Endothelial cell (in vitro differentiated cells): ENCODE data around the gene ATP1A1. TPM values are rescaled to one million over a fixed set of nuclear protein-coding genes. Genes with fewer than 3 reads are reported as not detected.

Experiments used
- DNase-seq: peaks from one replicate; pipeline ENCODE4 v3.0.0; 2021; ENCODE audit warnings: low spot score
- H3K27ac Mint-ChIP-seq: one replicate; pipeline ENCODE4 v1.8.0; 2021; ENCODE audit warnings: mixed read lengths, inconsistent platforms; ENCODE audit not compliant: unreplicated experiment
- H3K27me3 Mint-ChIP-seq: one replicate; pipeline ENCODE4 v1.8.0; 2021; ENCODE audit warnings: mild to moderate bottlenecking, moderate library complexity, mixed read lengths, inconsistent platforms; ENCODE audit not compliant: unreplicated experiment
- H3K36me3 Mint-ChIP-seq: one replicate; pipeline ENCODE4 v1.8.0; 2021; ENCODE audit warnings: mild to moderate bottlenecking, low read depth, mixed read lengths, inconsistent platforms; ENCODE audit not compliant: unreplicated experiment
- H3K4me1 Mint-ChIP-seq: one replicate; pipeline ENCODE4 v1.8.0; 2021; ENCODE audit warnings: mild to moderate bottlenecking, mixed read lengths, inconsistent platforms; ENCODE audit not compliant: unreplicated experiment
- H3K4me3 Mint-ChIP-seq: one replicate; pipeline ENCODE4 v1.8.0; 2021; ENCODE audit warnings: mild to moderate bottlenecking, mixed read lengths, inconsistent platforms; ENCODE audit not compliant: unreplicated experiment
- H3K9me3 Mint-ChIP-seq: one replicate; pipeline ENCODE4 v1.8.0; 2021; ENCODE audit warnings: mixed read lengths, inconsistent platforms; ENCODE audit not compliant: unreplicated experiment
- CTCF ChIP-seq: fragments of 200-600 bp; sonication (generic); IDR thresholded peaks from one replicate; pipeline ENCODE4 v1.5.0; 2021; ENCODE audit warnings: antibody characterized with exemption; ENCODE audit not compliant: unreplicated experiment
- total RNA-seq: library from RNA; stranded (reverse); fragmentation: NEBNext Ultra II Directional; extraction: Animal tissue kit (Norgen Biotek cat#: 25700); gene quantifications from one replicate; pipeline ENCODE4 v1.2.1, GENCODE V29; 2021; ENCODE audit not compliant: unreplicated experiment

The ATP1A1 gene
- total RNA-seq, 1 donor from 2014 or later, result 156 TPM

- no peak for TF ChIP-seq CTCF
- H3K4me1 Mint-ChIP-seq, result no peaks in the 10 kb centered on the region
- no peaks in the 10 kb centered on the region for H3K36me3 Mint-ChIP-seq
These were observed 30.0 kb upstream of the ATP1A1 start for GRCh38 chr1:116343019-116343418.

GRCh38 chr1:116345011-116345410 is 28.0 kb upstream of the ATP1A1 start:
- no peaks in the 10 kb centered on the region for H3K9me3 Mint-ChIP-seq
- no peak for DNase-seq
- no peaks in the 10 kb centered on the region for H3K36me3 Mint-ChIP-seq
- no peak overlapping the region for H3K27ac Mint-ChIP-seq
- no peaks in the 10 kb centered on the region for H3K27me3 Mint-ChIP-seq
- no peak overlapping the region for H3K4me3 Mint-ChIP-seq
- no peak for TF ChIP-seq CTCF
- no peaks in the 10 kb centered on the region for H3K4me1 Mint-ChIP-seq

More at GRCh38 chr1:116343019-116343418, 30.0 kb upstream of the ATP1A1 start:
- Mint-ChIP-seq H3K4me3 (no peak overlapping the region), H3K9me3 (no peaks in the 10 kb centered on the region), H3K27me3 (no peaks in the 10 kb centered on the region), H3K27ac (no peak overlapping the region)
- DNase-seq, result no peak

- H3K27me3 Mint-ChIP-seq, result no peaks in the 10 kb centered on the region
- no peak overlapping the region for H3K4me3 Mint-ChIP-seq
- no peaks in the 10 kb centered on the region for H3K36me3 Mint-ChIP-seq
- no peak for TF ChIP-seq CTCF
- H3K4me1 Mint-ChIP-seq, result no peaks in the 10 kb centered on the region
- no peak for DNase-seq
- H3K9me3 Mint-ChIP-seq, result no peaks in the 10 kb centered on the region
- H3K27ac Mint-ChIP-seq, result no peak overlapping the region
These were observed 27.2 kb upstream of the ATP1A1 start for GRCh38 chr1:116345843-116346242.

- H3K9me3 Mint-ChIP-seq, result no peaks in the 10 kb centered on the region
- no peak overlapping the region for H3K4me3 Mint-ChIP-seq
- H3K27ac Mint-ChIP-seq, result no peak overlapping the region
- H3K36me3 Mint-ChIP-seq, result no peaks in the 10 kb centered on the region
- no peaks in the 10 kb centered on the region for H3K4me1 Mint-ChIP-seq
- H3K27me3 Mint-ChIP-seq, result no peaks in the 10 kb centered on the region
- DNase-seq, result no peak
- no peak for TF ChIP-seq CTCF
These were observed 25.9 kb upstream of the ATP1A1 start for GRCh38 chr1:116346943-116347673.

GRCh38 chr1:116347696-116348095 is 25.3 kb upstream of the ATP1A1 start:
- Mint-ChIP-seq H3K9me3 (no peaks in the 10 kb centered on the region), H3K4me1 (no peaks in the 10 kb centered on the region), H3K4me3 (no peak overlapping the region), H3K27ac (no peak overlapping the region), H3K27me3 (no peaks in the 10 kb centered on the region), H3K36me3 (no peaks in the 10 kb centered on the region)
- DNase-seq, result no peak
- no peak for TF ChIP-seq CTCF
